ENCODE measurements around the gene CRB3. TPM values are rescaled to one million over a fixed set of nuclear protein-coding genes. Genes with fewer than 3 reads are reported as not detected.

Gene CRB3
- 1.6 TPM for total RNA-seq

DNA sequence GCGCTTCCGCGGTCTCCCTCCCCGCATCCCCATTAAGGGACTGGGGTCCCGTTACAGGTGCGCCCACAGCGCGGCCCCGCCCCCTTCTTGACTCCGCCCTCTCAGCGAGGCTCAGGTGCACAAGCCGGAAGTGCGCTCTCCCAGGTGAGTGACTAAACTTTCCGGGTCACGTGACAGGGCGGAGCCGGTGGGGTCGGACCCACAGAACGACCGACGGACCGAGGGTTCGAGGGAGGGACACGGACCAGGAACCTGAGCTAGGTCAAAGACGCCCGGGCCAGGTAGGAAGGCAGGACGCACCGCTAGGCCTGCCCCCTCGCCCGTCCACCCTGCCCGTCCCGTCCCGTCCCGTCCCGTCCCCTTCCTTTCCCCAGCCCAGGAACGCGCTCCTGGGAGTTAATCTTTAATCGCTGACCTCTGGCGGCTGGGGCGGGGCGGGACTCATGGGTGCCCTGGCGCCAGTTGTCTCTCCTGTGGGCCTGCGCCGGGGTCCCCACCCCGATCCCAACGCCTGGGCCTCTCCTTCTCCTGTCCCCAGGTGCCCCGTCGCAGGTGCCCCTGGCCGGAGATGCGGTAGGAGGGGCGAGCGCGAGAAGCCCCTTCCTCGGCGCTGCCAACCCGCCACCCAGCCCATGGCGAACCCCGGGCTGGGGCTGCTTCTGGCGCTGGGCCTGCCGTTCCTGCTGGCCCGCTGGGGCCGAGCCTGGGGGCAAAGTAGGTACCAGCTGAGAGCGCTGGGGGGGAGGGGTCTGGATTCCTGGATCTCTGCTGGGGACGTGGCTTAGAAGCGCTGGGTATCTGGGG is at the start of gene CRB3:
CRB3 (plus strand) TSS at position 202 of the 804 bp plus-strand sequence; CDS start at position 633, 431 bp downstream.

GRCh38 chr19:6424195-6424938 is 39.7 kb upstream of the CRB3 start, which contains the start of gene KHSRP:
KHSRP (minus strand) TSS chr19:6424811; CDS start chr19:6424701, 110 bp downstream.

GRCh38 chr19:6433663-6434062 is 30.4 kb upstream of the CRB3 start, which contains the start of gene SLC25A41:
SLC25A41 (minus strand) TSS chr19:6433763; CDS start chr19:6433693, 70 bp downstream.

DNA sequence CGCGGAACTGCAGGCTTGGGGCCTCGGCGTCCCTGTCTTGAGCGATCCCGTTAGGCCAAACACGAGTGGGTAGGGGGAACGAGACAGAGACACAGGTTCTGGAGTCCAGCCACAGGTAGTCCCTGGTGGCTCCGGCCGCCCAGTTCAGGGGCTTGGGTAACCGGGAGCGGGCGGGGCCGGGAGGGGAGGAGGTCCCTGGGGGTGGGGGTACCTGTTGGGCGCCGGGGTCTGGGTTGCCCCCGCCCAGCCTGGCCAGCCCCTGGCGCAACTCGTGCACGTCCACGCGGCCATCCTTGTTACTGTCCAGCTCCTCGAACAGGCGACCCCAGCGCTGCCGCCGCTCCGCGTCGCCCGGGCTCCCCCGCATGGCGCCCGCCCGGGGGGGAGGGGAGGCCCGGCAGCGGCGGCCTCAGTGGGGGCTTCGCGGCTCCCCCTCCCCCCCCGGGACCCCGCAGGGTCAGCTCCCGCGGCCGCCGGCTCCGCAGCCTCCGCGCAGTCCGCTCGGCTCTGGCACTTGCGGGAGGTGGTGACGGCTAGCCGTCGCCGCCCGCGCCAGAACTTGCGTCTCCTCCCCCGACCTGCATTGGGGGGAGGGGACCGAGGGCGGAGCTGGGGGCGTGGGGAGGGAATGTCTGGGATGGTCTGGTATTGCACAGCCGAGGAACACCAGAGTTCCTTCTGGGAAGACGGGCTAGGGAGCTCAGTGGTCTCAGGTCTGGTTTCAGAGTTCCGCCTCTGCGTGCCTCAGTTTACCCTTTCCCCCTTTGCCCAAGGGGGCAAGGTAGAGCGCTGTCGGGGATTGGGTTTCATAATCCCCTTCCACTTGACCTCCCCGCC is 4.6 kb upstream of the CRB3 start, which contains the start of gene SLC25A23:
SLC25A23 (minus strand) TSS at position 531 of the 837 bp plus-strand sequence; CDS start at position 367, 164 bp downstream.

DNA sequence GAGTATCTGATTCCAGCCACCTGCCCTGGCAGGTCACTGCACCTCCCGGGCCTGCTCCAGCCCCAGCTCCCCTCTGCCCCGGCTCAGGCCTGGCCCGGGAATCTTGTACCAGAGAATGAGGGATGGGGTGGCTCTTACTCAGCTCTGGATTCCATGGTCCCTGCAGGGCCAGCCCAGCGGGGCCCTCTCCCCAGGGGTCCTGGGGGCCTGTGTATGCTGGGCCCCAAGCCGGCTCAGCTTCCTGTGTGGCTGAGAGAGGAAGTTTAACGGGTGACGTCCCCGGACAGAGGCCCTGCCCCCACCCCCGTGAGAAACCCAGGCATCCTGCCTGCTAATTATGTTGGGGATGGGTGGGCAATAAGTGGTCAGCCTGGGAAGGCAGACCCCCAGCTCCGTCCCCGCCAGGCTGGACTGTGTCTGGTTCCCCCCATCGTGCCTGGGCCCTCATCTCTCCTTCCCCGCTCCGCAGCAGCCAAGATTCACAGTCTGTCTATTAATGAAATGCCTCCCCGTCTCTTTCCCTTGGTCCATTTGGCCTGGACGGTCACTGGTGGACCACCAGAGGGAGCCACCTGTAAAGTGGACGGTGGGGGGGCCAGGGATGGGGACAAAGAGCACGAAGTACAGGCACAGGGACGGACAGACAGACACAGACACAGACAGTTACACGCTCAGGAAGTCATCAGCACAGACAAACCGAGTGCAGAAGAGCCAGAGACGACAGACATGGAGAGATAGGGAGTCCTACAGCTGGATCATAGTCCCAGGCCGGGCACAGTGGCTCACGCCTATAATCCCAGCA is 17.7 kb downstream of the CRB3 start, which contains the start of gene DENND1C:
DENND1C (minus strand) TSS at position 247 of the 802 bp plus-strand sequence; CDS start at position 155, 92 bp downstream.

DNA sequence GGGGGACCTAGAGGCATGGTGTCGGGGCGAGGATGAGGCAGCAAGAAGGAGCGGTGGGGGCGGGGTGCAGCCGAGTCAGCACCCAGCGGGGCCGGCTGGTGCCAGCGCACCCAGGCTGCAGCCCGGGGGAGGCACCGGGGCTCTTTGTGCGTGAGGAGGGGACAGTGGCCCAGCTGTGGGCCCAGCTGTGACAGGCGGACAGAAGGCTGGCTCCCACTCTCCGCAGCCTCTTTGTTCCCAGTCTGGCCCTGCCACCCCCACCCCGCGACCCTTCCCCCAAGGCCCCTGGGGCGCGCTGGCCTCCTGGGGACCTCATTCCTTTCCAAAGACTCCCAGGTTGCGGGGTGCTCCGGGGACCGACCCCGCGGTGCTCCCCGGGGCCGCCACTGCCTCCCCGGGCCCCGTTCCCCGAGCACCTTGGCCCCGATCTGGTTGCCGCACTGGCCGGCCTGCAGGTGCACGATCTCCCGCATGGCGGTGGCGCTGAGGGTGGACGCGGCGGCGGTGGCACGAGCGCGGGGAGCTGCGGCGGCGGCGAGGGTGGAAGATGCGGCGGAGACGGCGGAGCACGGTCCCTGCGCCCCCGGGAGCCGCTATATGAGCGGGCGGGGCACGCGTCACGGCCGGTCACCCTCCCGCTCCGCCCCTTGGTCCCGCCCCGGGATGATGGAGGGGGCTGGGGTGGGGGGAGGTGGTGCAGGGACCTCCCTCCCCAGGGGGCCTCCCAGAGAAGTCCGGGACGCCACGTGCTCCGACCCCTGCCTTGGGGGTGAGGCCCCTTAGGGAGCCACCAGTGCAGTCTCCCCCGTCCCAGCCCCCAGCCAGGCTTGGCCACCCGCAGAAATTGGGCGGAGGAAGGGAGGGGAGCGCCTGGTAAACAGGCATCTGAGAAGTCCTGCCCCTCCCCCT is 37.9 kb downstream of the CRB3 start, which contains the start of gene TUBB4A:
TUBB4A (minus strand) TSS at position 570 of the 909 bp plus-strand sequence; CDS start at position 473, 97 bp downstream.

Small RNA genes within 50 kb of the gene (small RNA-seq; reads per million reads assigned to genes)
- gene AC010503.2, result not detected

Other genes with a start within 250 kb of the CRB3 start
- 27.0 TPM for gene MLLT1, start 184.3 kb upstream of the CRB3 start, total RNA-seq
- not detected for gene ACER1, start 130.7 kb upstream of the CRB3 start, total RNA-seq
- 33.9 TPM for gene CLPP, start 102.7 kb upstream of the CRB3 start, total RNA-seq
- 59.5 TPM for gene ALKBH7, start 91.5 kb upstream of the CRB3 start, total RNA-seq
- 3.2 TPM for gene PSPN, start 88.3 kb upstream of the CRB3 start, total RNA-seq
- gene GTF2F1, start 71.1 kb upstream of the CRB3 start, total RNA-seq, result 43.6 TPM
- 113 TPM for gene KHSRP, start 39.5 kb upstream of the CRB3 start, total RNA-seq
- 0.69 TPM for gene SLC25A41, start 30.5 kb upstream of the CRB3 start, total RNA-seq
- gene SLC25A23, start 4.5 kb upstream of the CRB3 start, total RNA-seq, result 37.6 TPM
- 0.69 TPM for gene DENND1C, start 17.5 kb downstream of the CRB3 start, total RNA-seq
- 169 TPM for gene TUBB4A, start 38.0 kb downstream of the CRB3 start, total RNA-seq
- gene TNFSF9, start 66.8 kb downstream of the CRB3 start, total RNA-seq, result 4.2 TPM
- gene CD70, start 126.9 kb downstream of the CRB3 start, total RNA-seq, result not detected
- gene TNFSF14, start 205.9 kb downstream of the CRB3 start, total RNA-seq, result not detected

All from diencephalon (tissue), 1 donor.